ENCODE measurements around the gene GPC6. TPM values are rescaled to one million over a fixed set of nuclear protein-coding genes. Genes with fewer than 3 reads are reported as not detected.

Gene GPC6
- total RNA-seq, 4 donors from 2014 or later = 2.7 to 5.7 (median 4.4) TPM

- 62% methylated on average over 2 of the region's 2 CpGs for WGBS
- peaks cover 8% of the 10 kb centered on the region for H3K9me3 ChIP-seq
- no peak for TF ChIP-seq EP300 (IDR thresholded peaks at IDR 0.05)
- no peak for TF ChIP-seq POLR2AphosphoS5 (IDR thresholded peaks at IDR 0.05)
- no peak for TF ChIP-seq CTCF (IDR thresholded peaks at IDR 0.05)
- TF ChIP-seq POLR2A (IDR thresholded peaks at IDR 0.05) = no peak
- H3K27ac ChIP-seq = no peak overlapping the region
- H3K4me3 ChIP-seq = no peak overlapping the region
- no peak for DNase-seq (ENCODE audit: low spot score in 2 of 2)
- H3K36me3 ChIP-seq = no peaks in the 10 kb centered on the region
- H3K27me3 ChIP-seq = no peaks in the 10 kb centered on the region
- no peaks in the 10 kb centered on the region for H3K4me1 ChIP-seq
Observed at GRCh38 chr13:93881411-93881810, 654.8 kb downstream of the GPC6 start.

GRCh38 chr13:93882086-93882651 lies 655.6 kb downstream of the GPC6 start:
- Histone ChIP-seq H3K36me3 (no peaks in the 10 kb centered on the region), H3K27ac (no peak overlapping the region), H3K4me1 (no peaks in the 10 kb centered on the region), H3K27me3 (no peaks in the 10 kb centered on the region), H3K4me3 (no peak overlapping the region), H3K9me3 (peaks cover 8% of the 10 kb centered on the region)
- WGBS = 55% methylated on average over 6 of the region's 6 CpGs
- TF ChIP-seq POLR2A (IDR thresholded peaks at IDR 0.05) (no peak), EP300 (IDR thresholded peaks at IDR 0.05) (no peak), CTCF (IDR thresholded peaks at IDR 0.05) (no peak), POLR2AphosphoS5 (IDR thresholded peaks at IDR 0.05) (no peak)
- no peak for DNase-seq (ENCODE audit: low spot score in 2 of 2)

GRCh38 chr13:93889430-93889951 lies 662.9 kb downstream of the GPC6 start:
- no peak for DNase-seq (ENCODE audit: low spot score in 2 of 2)
- H3K9me3 ChIP-seq = no peaks in the 10 kb centered on the region
- H3K27ac ChIP-seq = no peak overlapping the region
- no peak overlapping the region for H3K4me3 ChIP-seq
- 89% methylated on average over 1 of the region's 1 CpG for WGBS
- no peaks in the 10 kb centered on the region for H3K36me3 ChIP-seq
- H3K27me3 ChIP-seq = no peaks in the 10 kb centered on the region
- H3K4me1 ChIP-seq = no peaks in the 10 kb centered on the region
- TF ChIP-seq EP300 (IDR thresholded peaks at IDR 0.05) (no peak), CTCF (IDR thresholded peaks at IDR 0.05) (no peak), POLR2A (IDR thresholded peaks at IDR 0.05) (no peak), POLR2AphosphoS5 (IDR thresholded peaks at IDR 0.05) (no peak)

- H3K36me3 ChIP-seq = no peaks in the 10 kb centered on the region
- H3K9me3 ChIP-seq = no peaks in the 10 kb centered on the region
- H3K27ac ChIP-seq = no peak overlapping the region
- DNase-seq (ENCODE audit: low spot score in 2 of 2) = no peak
- 62% methylated on average over 2 of the region's 2 CpGs for WGBS
- TF ChIP-seq EP300 (IDR thresholded peaks at IDR 0.05) (no peak), POLR2A (IDR thresholded peaks at IDR 0.05) (no peak), POLR2AphosphoS5 (IDR thresholded peaks at IDR 0.05) (no peak), CTCF (IDR thresholded peaks at IDR 0.05) (no peak)
- H3K4me3 ChIP-seq = no peak overlapping the region
- H3K4me1 ChIP-seq = no peaks in the 10 kb centered on the region
- no peaks in the 10 kb centered on the region for H3K27me3 ChIP-seq
Observed at GRCh38 chr13:93899981-93900380, 673.4 kb downstream of the GPC6 start.

GRCh38 chr13:93900731-93901130 lies 674.1 kb downstream of the GPC6 start:
- 71% methylated on average over 3 of the region's 3 CpGs for WGBS
- no peaks in the 10 kb centered on the region for H3K4me1 ChIP-seq
- H3K9me3 ChIP-seq = no peaks in the 10 kb centered on the region
- H3K4me3 ChIP-seq = no peak overlapping the region
- no peak for DNase-seq (ENCODE audit: low spot score in 2 of 2)
- H3K36me3 ChIP-seq = no peaks in the 10 kb centered on the region
- H3K27ac ChIP-seq = no peak overlapping the region
- TF ChIP-seq POLR2A (IDR thresholded peaks at IDR 0.05) (no peak), EP300 (IDR thresholded peaks at IDR 0.05) (no peak), CTCF (IDR thresholded peaks at IDR 0.05) (no peak), POLR2AphosphoS5 (IDR thresholded peaks at IDR 0.05) (no peak)
- no peaks in the 10 kb centered on the region for H3K27me3 ChIP-seq

All from suprapubic skin (tissue), 4 donors.